Vagina (tissue), 2 donors: Measurements from ENCODE around the gene AP2M1.

Source experiments
- POLR2A ChIP-seq, 2 donors: fragments of 450-650 bp; IDR thresholded peaks; one replicate each; pipeline ENCODE4 v1.6.1; 2017; ENCODE audit warnings: antibody characterized with exemption in 2 of 2, mild to moderate bottlenecking in 2 of 2, moderate library complexity in 2 of 2
- TF ChIP-seq, protein P1 (sequence below), 3 experiments: fragments of 450-650 bp in 2 of 3; fragments of 200-600 bp in 1 of 3; sonication (generic) in 1 of 3; IDR thresholded peaks; one replicate each; pipeline ENCODE4 v1.5.1; 2017 to 2019; ENCODE audit warnings: antibody characterized with exemption in 3 of 3, mild to moderate bottlenecking in 2 of 3, moderate library complexity in 2 of 3

DNA sequence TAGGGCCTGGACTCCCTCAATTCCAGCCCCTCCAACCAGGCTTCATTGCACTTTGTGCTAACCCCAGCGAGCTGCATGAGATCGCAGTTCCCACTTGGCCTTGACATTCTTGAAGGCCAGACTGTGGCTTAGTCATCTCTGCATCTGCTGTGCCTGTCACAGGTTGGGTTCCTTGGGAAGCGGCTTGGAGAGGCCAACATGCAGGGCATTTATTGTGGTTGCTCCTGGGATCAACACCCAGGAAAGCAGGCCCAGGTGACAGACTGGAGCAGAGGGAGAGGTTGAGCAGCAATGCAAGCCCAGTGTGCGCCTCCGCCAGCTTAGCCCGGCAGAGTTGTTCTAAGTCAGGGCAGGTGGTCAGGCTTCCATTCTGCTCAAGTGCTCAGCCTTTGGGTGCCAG lies 21.9 kb downstream of the AP2M1 start:
- TF ChIP-seq, protein P1, sequence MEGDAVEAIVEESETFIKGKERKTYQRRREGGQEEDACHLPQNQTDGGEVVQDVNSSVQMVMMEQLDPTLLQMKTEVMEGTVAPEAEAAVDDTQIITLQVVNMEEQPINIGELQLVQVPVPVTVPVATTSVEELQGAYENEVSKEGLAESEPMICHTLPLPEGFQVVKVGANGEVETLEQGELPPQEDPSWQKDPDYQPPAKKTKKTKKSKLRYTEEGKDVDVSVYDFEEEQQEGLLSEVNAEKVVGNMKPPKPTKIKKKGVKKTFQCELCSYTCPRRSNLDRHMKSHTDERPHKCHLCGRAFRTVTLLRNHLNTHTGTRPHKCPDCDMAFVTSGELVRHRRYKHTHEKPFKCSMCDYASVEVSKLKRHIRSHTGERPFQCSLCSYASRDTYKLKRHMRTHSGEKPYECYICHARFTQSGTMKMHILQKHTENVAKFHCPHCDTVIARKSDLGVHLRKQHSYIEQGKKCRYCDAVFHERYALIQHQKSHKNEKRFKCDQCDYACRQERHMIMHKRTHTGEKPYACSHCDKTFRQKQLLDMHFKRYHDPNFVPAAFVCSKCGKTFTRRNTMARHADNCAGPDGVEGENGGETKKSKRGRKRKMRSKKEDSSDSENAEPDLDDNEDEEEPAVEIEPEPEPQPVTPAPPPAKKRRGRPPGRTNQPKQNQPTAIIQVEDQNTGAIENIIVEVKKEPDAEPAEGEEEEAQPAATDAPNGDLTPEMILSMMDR (IDR thresholded peaks at IDR 0.05) = no peak
- TF ChIP-seq POLR2A (IDR thresholded peaks at IDR 0.05) = no peak
